K562 (cell line): Measurements from ENCODE around the gene PRDX2. TPM values are rescaled to one million over a fixed set of nuclear protein-coding genes. Genes with fewer than 3 reads are reported as not detected.

Source experiments
- ATAC-seq: fragments of 200-7000 bp; cut with Tn5 transposase; 3 replicates; pipeline ENCODE4 v1.9.1; 2020; ENCODE audit warnings: moderate library complexity
- BruUV-seq: library from RNA; stranded (reverse); fragments of 400-500 nt; replicated peaks from 2 replicates; lab custom pipeline; 2021; lab: Mats Ljungman, UMichigan
- CTCF ChIA-PET: fragments of 300-600 bp; formaldehyde crosslinking; extraction: SDS; loops from one replicate; lab custom pipeline; 2021; ENCODE audit warnings: low intra/inter-chr PET ratio; lab: Yijun Ruan, JAX
- POLR2A ChIA-PET: fragments of 300-600, 350-650 bp; sonication (Branson Sonifier 250); formaldehyde crosslinking; extraction: SDS; loops from one replicate; lab custom pipeline; 2021; ENCODE audit warnings: antibody characterized with exemption, inconsistent platforms; lab: Yijun Ruan, JAX
- DNase-seq, 4 experiments: peaks; one replicate each; pipeline versions ENCODE4 v3.0.0 to v3.0.0-alpha.2; 2011 to 2018; ENCODE audit warnings: low spot score in 3 of 4, mixed read lengths in 3 of 4; ENCODE audit errors: extremely low read depth in 1 of 4
- FAIRE-seq: peaks from 2 replicates; lab custom pipeline; 2011; peaks lifted over from hg19 to GRCh38; lab: Jason Lieb, UNC
- H2AFZ ChIP-seq: 2 replicates; pipeline ENCODE4 v1.6.0; 2011; ENCODE audit warnings: low read depth, low read length, control low read depth, inconsistent platforms
- H3K27ac ChIP-seq: fragments of 200-600 bp; 3 replicates; pipeline ENCODE4 v1.8.0; 2011; ENCODE audit warnings: low read depth, mild to moderate bottlenecking, control low read depth, inconsistent platforms, low read length, moderate library complexity, mixed read lengths; ENCODE audit errors: extremely low read depth
- H3K27me3 ChIP-seq, 2 experiments: fragments of 300-600 bp in 1 of 2; 2 replicates in 1 of 2; 3 replicates in 1 of 2; pipeline versions ENCODE4 v1.6.0 to v1.8.0; 2011; ENCODE audit warnings: inconsistent platforms in 2 of 2, low read length in 2 of 2, mild to moderate bottlenecking in 1 of 2, mixed read lengths in 1 of 2, moderate library complexity in 1 of 2; ENCODE audit not compliant: control insufficient read depth in 2 of 2, insufficient read depth in 2 of 2
- H3K36me3 ChIP-seq: fragments of 300-600 bp; 3 replicates; pipeline ENCODE4 v1.8.0; 2011; ENCODE audit warnings: mild to moderate bottlenecking, low read length, inconsistent platforms; ENCODE audit not compliant: control insufficient read depth, insufficient read depth
- H3K4me1 ChIP-seq, 2 experiments: fragments of 200-600 bp in 1 of 2; replicated peaks in 1 of 2; 2 replicates in 1 of 2; 3 replicates in 1 of 2; pipeline versions ENCODE4 v1.5.1 to v1.8.0; 2011; ENCODE audit warnings: inconsistent platforms in 2 of 2, low read length in 2 of 2, mild to moderate bottlenecking in 1 of 2, mixed read lengths in 1 of 2, moderate library complexity in 1 of 2; ENCODE audit not compliant: control insufficient read depth in 2 of 2, insufficient read depth in 2 of 2
- H3K4me2 ChIP-seq: 2 replicates; pipeline ENCODE4 v1.6.1; 2011; ENCODE audit warnings: low read length, control low read depth, inconsistent platforms, mixed read lengths; ENCODE audit not compliant: insufficient read depth
- H3K4me3 ChIP-seq: fragments of 200-600 bp; sonication (generic), shearing (Covaris generic); 2 replicates; pipeline ENCODE4 v1.5.1; 2016; ENCODE audit warnings: control low read depth, inconsistent platforms
- H3K79me2 ChIP-seq: fragments of 200-600 bp; 3 replicates; pipeline ENCODE4 v1.8.0; 2011; ENCODE audit warnings: low read length, inconsistent platforms; ENCODE audit not compliant: control insufficient read depth, insufficient read depth
- H3K9ac ChIP-seq, 2 experiments: 2 replicates each; pipeline versions ENCODE4 v1.6.0 to v1.6.1; 2011; ENCODE audit warnings: low read depth in 2 of 2, low read length in 2 of 2, control low read depth in 1 of 2, inconsistent platforms in 1 of 2, mild to moderate bottlenecking in 1 of 2, mixed read lengths in 1 of 2; ENCODE audit not compliant: insufficient read depth in 1 of 2
- H3K9me1 ChIP-seq: one replicate; pipeline ENCODE4 v1.6.0; 2011; ENCODE audit warnings: inconsistent platforms, mild to moderate bottlenecking, low read length, moderate library complexity; ENCODE audit not compliant: control insufficient read depth, insufficient read depth
- H3K9me3 ChIP-seq: replicated peaks from 2 replicates; pipeline ENCODE4 v1.5.1; 2011; ENCODE audit warnings: low read depth, low read length, inconsistent platforms; ENCODE audit not compliant: control insufficient read depth, insufficient read depth
- H4K20me1 ChIP-seq: replicated peaks from 2 replicates; pipeline ENCODE4 v1.6.1; 2011; ENCODE audit warnings: low read length, inconsistent platforms, mixed read lengths; ENCODE audit not compliant: control insufficient read depth, insufficient read depth
- ZNF324 ChIP-seq: fragments of 250-450 bp; sonication (Bioruptor Pico); IDR thresholded peaks from 2 replicates; pipeline ENCODE4 v1.4.0; 2020; ENCODE audit warnings: mild to moderate bottlenecking
- WGBS: fragments of 100-300 bp; shearing (Covaris generic); methylation state at CpG from one replicate; pipeline ENCODE4 v1.1.6; 2016; ENCODE audit warnings: low coverage, mixed read lengths; ENCODE audit not compliant: insufficient coverage; ENCODE audit errors: missing lambda C conversion rate; 5-methylcytosine and 5-hydroxymethylcytosine counted together
- in situ Hi-C: fragments of 300-500 bp; cut with MboI; formaldehyde crosslinking; loops from 4 replicates; pipeline ENCODE4 v1.15.0; 2018; ENCODE audit warnings: inconsistent platforms, mixed read lengths
- intact Hi-C: fragments of 100-400 bp; cut with micrococcal nuclease; formaldehyde crosslinking; loops from 2 replicates; pipeline ENCODE4 v1.14.2; 2022
- polyA plus RNA-seq, 8 experiments: library from polyadenylated mRNA; depleted of rRNA in 4 of 8; stranded (reverse) in 5 of 8; unstranded in 3 of 8; fragments of >200 nt; fragmentation: Nextera tagmentation in 2 of 8; fragmentation: Illumina TruSeq in 1 of 8; extraction: Ambion mirVana in 2 of 8; extraction: Trizol in 1 of 8; gene quantifications; 2 replicates each; pipeline versions ENCODE4 v1.2.1 to v1.2.3, GENCODE V29; 2011 to 2014; ENCODE audit warnings: inconsistent platforms in 1 of 8, missing spikeins in 1 of 8
- total RNA-seq, 7 experiments: library from RNA; depleted of rRNA in 6 of 7; stranded (reverse); fragments of >200 nt in 6 of 7; fragmentation: Illumina TruSeq in 2 of 7; extraction: Trizol in 2 of 7; gene quantifications; 2 replicates each; pipeline versions ENCODE4 v1.2.1 to v1.2.3, GENCODE V29; 2011 to 2021; ENCODE audit warnings: low replicate concordance in 1 of 7
- TF ChIP-seq, protein P1 (sequence below): fragments of 250-450 bp; sonication (Bioruptor Pico); IDR thresholded peaks from 2 replicates; pipeline ENCODE4 v1.4.0; 2020; ENCODE audit warnings: mild to moderate bottlenecking
- TF ChIP-seq, protein P2 (sequence below): sonication (generic); formaldehyde crosslinking; IDR thresholded peaks from 2 replicates; pipeline ENCODE4 v1.8.1; 2023; ENCODE audit warnings: mild to moderate bottlenecking, missing genetic modification reagents, moderate library complexity
- TF ChIP-seq, protein P3 (sequence below): fragments of 450-650 bp; IDR thresholded peaks from 2 replicates; pipeline ENCODE4 v1.6.1; 2017; ENCODE audit warnings: antibody characterized with exemption, mild to moderate bottlenecking

PRDX2 gene
- total and polyA plus RNA-seq, 9 of the 15 experiments (the other 6 are each of a cell fraction or from before 2014, with no cell fraction given): 206 to 1,183 (median 415) TPM

DNA sequence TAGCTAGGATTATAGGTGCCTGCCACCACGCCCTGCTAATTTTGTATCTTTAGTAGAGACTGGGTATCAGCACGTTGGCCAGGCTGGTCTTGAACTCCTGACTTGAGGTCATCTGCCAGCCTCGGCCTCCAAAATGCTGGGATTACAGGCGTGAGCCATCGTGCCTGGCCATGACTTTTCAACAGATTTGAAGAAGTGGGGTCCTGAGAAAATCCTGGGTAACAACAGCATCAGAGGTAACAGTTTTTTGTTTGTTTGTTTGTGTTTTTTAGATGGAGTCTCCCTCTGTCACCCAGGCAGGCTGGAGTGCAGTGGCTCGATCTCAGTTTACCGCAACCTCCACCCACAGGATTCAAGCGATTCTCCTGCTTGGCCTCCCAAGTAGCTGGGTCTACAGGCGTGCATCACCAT is 6.6 kb downstream of the PRDX2 start:
- no peak overlapping the region for H2AFZ ChIP-seq
- ChIA-PET POLR2A (interaction anchor here (0.6 to 2.3 kb wide), 10 partner anchors 11 to 1267 kb away, joined by 3 to 14 read pairs (median 4); partner anchors contain the start of gene RNASEH2A), CTCF (interaction anchor here (1.0 to 1.3 kb wide), 2 partner anchors 17 to 19 kb away, joined by 3 to 8 read pairs; partner anchors contain the start of gene HOOK2)
- peaks cover 23% of the 10 kb centered on the region; the same call in 2 of the 3 replicates for H3K36me3 ChIP-seq
- TF ChIP-seq, protein P1, sequence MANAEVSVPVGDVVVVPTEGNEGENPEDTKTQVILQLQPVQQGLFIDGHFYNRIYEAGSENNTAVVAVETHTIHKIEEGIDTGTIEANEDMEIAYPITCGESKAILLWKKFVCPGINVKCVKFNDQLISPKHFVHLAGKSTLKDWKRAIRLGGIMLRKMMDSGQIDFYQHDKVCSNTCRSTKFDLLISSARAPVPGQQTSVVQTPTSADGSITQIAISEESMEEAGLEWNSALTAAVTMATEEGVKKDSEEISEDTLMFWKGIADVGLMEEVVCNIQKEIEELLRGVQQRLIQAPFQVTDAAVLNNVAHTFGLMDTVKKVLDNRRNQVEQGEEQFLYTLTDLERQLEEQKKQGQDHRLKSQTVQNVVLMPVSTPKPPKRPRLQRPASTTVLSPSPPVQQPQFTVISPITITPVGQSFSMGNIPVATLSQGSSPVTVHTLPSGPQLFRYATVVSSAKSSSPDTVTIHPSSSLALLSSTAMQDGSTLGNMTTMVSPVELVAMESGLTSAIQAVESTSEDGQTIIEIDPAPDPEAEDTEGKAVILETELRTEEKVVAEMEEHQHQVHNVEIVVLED (CRISPR knock-in tag): no peak
- TF ChIP-seq ZNF324 (CRISPR knock-in tag): no peak
- TF ChIP-seq, protein P2, sequence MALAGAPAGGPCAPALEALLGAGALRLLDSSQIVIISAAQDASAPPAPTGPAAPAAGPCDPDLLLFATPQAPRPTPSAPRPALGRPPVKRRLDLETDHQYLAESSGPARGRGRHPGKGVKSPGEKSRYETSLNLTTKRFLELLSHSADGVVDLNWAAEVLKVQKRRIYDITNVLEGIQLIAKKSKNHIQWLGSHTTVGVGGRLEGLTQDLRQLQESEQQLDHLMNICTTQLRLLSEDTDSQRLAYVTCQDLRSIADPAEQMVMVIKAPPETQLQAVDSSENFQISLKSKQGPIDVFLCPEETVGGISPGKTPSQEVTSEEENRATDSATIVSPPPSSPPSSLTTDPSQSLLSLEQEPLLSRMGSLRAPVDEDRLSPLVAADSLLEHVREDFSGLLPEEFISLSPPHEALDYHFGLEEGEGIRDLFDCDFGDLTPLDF: no peak
- TF ChIP-seq, protein P3, sequence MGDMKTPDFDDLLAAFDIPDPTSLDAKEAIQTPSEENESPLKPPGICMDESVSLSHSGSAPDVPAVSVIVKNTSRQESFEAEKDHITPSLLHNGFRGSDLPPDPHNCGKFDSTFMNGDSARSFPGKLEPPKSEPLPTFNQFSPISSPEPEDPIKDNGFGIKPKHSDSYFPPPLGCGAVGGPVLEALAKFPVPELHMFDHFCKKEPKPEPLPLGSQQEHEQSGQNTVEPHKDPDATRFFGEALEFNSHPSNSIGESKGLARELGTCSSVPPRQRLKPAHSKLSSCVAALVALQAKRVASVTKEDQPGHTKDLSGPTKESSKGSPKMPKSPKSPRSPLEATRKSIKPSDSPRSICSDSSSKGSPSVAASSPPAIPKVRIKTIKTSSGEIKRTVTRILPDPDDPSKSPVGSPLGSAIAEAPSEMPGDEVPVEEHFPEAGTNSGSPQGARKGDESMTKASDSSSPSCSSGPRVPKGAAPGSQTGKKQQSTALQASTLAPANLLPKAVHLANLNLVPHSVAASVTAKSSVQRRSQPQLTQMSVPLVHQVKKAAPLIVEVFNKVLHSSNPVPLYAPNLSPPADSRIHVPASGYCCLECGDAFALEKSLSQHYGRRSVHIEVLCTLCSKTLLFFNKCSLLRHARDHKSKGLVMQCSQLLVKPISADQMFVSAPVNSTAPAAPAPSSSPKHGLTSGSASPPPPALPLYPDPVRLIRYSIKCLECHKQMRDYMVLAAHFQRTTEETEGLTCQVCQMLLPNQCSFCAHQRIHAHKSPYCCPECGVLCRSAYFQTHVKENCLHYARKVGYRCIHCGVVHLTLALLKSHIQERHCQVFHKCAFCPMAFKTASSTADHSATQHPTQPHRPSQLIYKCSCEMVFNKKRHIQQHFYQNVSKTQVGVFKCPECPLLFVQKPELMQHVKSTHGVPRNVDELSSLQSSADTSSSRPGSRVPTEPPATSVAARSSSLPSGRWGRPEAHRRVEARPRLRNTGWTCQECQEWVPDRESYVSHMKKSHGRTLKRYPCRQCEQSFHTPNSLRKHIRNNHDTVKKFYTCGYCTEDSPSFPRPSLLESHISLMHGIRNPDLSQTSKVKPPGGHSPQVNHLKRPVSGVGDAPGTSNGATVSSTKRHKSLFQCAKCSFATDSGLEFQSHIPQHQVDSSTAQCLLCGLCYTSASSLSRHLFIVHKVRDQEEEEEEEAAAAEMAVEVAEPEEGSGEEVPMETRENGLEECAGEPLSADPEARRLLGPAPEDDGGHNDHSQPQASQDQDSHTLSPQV: no peak
- 89% methylated on average over 9 of the region's 9 CpGs for WGBS
- FAIRE-seq: no peak
- H3K9ac ChIP-seq: no peak overlapping the region; a peak in 1 of 4 replicates
- peaks cover 13% of the 10 kb centered on the region; the same call in 1 of the 2 replicates for H4K20me1 ChIP-seq
- DNase-seq: no peak
- ATAC-seq: no peak
- H3K9me1 ChIP-seq: no peaks in the 10 kb centered on the region
- intact Hi-C loops: loop anchor here (10.0 kb wide), 1 partner anchor 230 kb away; no protein-coding TSS in a partner anchor
- peaks cover 27 to 65% of the 10 kb centered on the region in 2 experiments for H3K4me1 ChIP-seq
- H3K9me3 ChIP-seq: no peaks in the 10 kb centered on the region
- no peak overlapping the region for H3K4me2 ChIP-seq
- no peak overlapping the region for H3K27ac ChIP-seq
- BruUV-seq: no TSS peak
- peaks cover 41% of the 10 kb centered on the region for H3K79me2 ChIP-seq
- in situ Hi-C loops: loop anchor here (5.0 kb wide), 1 partner anchor 83 kb away; no protein-coding TSS in a partner anchor
- no peaks in the 10 kb centered on the region for H3K27me3 ChIP-seq
- H3K4me3 ChIP-seq: no peak overlapping the region
